Stimulated activated naive CD8-positive, alpha-beta T cell treated with anti-CD3 and anti-CD28 coated beads, Interleukin-15, Interleukin-2, amounts not matched to agents 100 ng/mL and 50 ng/mL, for 24 hours (primary cell): ENCODE results near the gene PHLDB2.

Source experiments
- H3K27ac Mint-ChIP-seq: one replicate; pipeline ENCODE4 v1.8.0; 2021; ENCODE audit warnings: mild to moderate bottlenecking, mixed read lengths
- H3K27me3 Mint-ChIP-seq: one replicate; pipeline ENCODE4 v1.8.0; 2021; ENCODE audit warnings: mixed read lengths
- H3K36me3 Mint-ChIP-seq: one replicate; pipeline ENCODE4 v1.8.0; 2021; ENCODE audit warnings: low read depth, mixed read lengths
- H3K4me1 Mint-ChIP-seq: one replicate; pipeline ENCODE4 v1.8.0; 2021; ENCODE audit warnings: low read depth, mixed read lengths
- H3K4me3 Mint-ChIP-seq: one replicate; pipeline ENCODE4 v1.8.0; 2021; ENCODE audit warnings: mild to moderate bottlenecking, mixed read lengths
- H3K9me3 Mint-ChIP-seq: one replicate; pipeline ENCODE4 v1.8.0; 2021; ENCODE audit warnings: mixed read lengths

The PHLDB2 gene

DNA sequence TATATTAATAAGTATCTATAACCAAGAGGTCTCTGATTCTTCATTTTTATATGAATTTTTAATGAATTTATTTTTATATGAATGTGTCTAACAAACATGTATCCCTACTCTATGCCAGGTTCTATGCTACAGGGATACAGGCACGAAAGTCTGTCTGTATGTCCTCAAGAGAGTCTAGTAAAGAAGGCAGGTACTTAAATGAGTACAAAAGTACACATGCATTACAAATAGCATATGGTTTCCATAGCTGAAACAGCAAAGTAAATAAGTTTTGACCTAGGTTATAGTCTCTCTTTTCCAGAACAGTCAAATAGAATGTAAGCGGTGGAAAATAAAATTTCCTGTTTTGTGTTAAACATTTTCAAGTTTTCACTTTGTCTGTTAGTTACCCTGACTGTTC lies 106.4 kb downstream of the PHLDB2 start:
- no peak overlapping the region for H3K4me3 Mint-ChIP-seq
- peaks cover 25% of the 10 kb centered on the region for H3K4me1 Mint-ChIP-seq
- no peak overlapping the region for H3K27ac Mint-ChIP-seq
- no peaks in the 10 kb centered on the region for H3K9me3 Mint-ChIP-seq
- no peaks in the 10 kb centered on the region for H3K36me3 Mint-ChIP-seq
- H3K27me3 Mint-ChIP-seq, result no peaks in the 10 kb centered on the region

DNA sequence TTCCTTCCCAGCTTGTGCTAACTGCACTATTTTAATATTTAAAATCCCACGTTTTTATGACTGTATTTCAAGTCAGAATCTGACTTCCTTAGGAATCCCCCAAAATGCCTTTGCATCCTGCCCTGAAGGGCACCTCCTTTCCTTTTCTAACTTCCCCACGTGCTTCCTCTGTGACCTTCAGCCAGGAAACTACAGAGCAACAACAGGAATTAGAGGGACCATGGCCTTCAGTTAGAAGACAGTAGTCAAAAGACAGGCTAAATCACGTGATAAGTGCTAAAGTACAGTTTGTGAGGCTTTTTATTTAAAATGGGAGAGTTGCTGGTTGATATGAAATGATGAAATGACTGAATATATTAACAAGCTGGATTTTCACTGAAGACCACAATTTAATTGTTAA lies 108.0 kb downstream of the PHLDB2 start:
- Mint-ChIP-seq H3K4me3 (no peak overlapping the region), H3K27ac (peak overlapping the region; percentile 7), H3K4me1 (peaks cover 25% of the 10 kb centered on the region), H3K36me3 (no peaks in the 10 kb centered on the region), H3K27me3 (no peaks in the 10 kb centered on the region), H3K9me3 (no peaks in the 10 kb centered on the region)

DNA sequence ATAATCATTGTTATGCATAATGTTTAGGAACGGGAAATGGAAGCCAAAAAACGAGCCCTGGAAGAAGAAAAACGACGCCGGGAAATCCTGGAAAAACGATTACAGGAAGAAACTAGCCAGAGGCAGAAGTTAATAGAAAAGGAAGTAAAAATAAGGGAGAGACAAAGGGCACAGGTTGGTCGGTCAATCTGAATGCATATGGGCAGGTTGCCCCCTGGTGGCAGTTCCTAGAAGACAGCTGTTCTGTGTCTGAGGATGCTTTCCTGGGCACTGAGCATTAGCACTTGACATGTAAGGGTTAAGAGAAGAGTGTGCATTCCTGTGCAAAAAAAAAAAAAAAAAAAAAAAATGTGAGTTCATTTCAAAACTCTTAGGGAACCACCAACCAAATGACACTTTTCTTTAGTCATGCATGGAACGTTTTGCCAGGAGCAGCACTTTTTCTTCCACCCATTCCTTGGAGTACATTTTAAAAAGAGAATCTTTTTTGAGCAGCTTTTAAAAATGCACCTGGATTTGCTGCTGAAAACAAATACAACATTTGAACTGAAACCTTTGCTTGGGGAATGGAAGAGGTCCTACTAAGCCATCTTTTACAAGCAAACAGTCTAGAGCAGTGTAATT lies 108.7 kb downstream of the PHLDB2 start:
- no peaks in the 10 kb centered on the region for H3K27me3 Mint-ChIP-seq
- no peak overlapping the region for H3K27ac Mint-ChIP-seq
- H3K4me3 Mint-ChIP-seq, result peak overlapping the region; percentile 4
- H3K36me3 Mint-ChIP-seq, result no peaks in the 10 kb centered on the region
- peaks cover 25% of the 10 kb centered on the region for H3K4me1 Mint-ChIP-seq
- H3K9me3 Mint-ChIP-seq, result no peaks in the 10 kb centered on the region

DNA sequence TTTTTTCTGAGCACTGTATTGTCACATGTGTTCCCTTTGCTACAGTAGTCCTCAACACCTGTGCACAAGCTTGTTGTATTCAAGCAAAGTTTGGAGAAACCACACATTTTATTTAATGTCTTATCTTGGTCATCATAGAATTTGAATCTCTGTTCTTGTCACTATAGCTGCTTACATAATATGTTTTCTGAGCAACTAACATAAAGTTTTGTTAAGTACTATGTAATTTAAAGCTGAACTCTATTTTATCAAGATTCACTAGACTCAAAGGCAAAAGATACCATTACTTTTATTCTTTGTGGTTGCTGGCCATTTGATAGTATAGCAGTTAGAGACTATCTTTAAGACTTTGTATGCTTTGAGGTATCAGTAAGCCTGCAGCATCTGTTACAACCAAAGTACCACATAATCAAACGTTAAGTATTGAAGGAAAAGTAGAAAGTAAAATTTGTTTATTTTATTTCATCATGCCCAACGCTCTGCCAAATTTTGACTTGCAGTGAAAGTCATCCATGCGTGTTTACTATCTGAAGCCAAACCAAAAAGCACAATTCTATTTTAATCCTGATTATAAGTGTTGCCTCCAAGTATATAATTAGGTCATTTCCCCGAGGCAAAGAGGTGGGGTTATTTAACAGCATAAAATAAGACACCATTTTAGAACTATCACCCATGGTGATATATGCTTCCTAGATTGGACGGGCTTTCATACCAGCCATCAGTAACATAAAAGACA lies 109.4 kb downstream of the PHLDB2 start:
- no peaks in the 10 kb centered on the region for H3K36me3 Mint-ChIP-seq
- peaks cover 19% of the 10 kb centered on the region for H3K4me1 Mint-ChIP-seq
- H3K27me3 Mint-ChIP-seq, result no peaks in the 10 kb centered on the region
- no peak overlapping the region for H3K4me3 Mint-ChIP-seq
- no peaks in the 10 kb centered on the region for H3K9me3 Mint-ChIP-seq
- no peak overlapping the region for H3K27ac Mint-ChIP-seq

DNA sequence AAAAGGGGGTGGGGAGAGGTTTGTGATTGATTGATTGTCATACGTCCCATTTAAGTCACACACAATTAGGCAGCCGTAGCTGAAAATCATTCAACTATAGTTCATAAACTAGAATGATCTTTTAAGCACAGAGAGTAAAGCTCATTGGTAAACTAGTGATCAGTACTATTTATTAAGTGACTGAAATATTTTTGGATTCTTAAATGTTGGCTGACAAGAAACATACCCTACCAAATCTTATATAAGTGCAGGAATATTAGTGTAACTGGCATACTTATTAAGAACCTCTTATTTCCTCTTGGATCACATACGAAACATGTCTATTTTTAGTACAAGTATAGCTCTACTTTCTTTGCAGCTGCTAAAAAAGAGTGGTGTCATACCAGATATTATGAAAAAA lies 111.3 kb downstream of the PHLDB2 start:
- Mint-ChIP-seq H3K9me3 (no peaks in the 10 kb centered on the region), H3K27me3 (no peaks in the 10 kb centered on the region), H3K4me1 (peaks cover 13% of the 10 kb centered on the region), H3K4me3 (no peak overlapping the region), H3K27ac (no peak overlapping the region), H3K36me3 (no peaks in the 10 kb centered on the region)

DNA sequence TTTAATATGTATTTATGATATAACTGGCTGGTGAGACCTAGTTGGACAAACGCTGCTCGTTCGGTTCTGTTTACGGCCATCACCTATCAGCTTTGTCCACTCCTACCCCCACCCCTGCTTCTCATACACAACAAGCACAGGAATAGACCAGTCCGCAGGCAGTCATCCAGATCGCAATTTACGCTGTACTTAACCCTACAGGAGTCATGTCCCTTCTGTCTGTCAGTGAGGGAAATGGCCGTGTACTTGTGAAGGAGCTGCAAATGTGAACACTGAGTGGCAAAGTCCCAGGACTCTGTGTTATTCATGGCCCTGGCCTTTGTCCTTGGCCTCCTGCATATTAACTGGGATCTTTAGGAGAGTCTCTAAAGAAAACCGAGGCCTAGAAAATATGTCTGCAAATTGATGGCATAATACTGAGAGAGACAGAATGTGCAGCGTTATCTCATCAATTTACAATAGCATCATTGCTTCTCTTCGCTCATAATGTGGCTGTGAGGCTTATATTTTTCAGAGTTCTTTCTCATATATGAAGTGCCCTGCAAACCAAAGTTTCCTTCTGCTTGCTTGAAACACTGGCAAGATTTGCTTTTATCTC lies 112.6 kb downstream of the PHLDB2 start:
- Mint-ChIP-seq H3K9me3 (no peaks in the 10 kb centered on the region), H3K4me3 (no peak overlapping the region), H3K27ac (no peak overlapping the region), H3K36me3 (no peaks in the 10 kb centered on the region), H3K4me1 (peaks cover 9% of the 10 kb centered on the region), H3K27me3 (no peaks in the 10 kb centered on the region)

DNA sequence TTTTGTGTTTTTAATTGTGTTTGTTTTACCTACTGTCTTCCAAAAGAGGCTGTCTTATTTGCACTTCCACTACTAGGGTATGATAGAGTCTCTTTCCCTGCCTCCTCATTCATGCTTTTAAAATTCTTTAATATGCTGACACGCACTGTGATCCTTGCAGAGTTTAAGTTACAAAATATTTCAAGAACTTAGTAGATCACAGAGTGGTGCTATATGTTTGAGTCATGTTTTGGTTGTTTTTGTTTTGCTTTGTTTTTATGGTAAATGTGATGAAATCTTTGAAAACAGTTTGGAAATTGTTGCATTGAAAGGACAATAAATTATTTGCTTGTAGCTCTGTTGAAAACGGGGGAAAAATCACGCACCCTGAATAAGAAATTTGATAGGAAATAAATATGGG lies 113.8 kb downstream of the PHLDB2 start:
- Mint-ChIP-seq H3K36me3 (no peaks in the 10 kb centered on the region), H3K4me1 (no peaks in the 10 kb centered on the region), H3K9me3 (no peaks in the 10 kb centered on the region), H3K4me3 (no peak overlapping the region), H3K27ac (peak overlapping the region; percentile 18), H3K27me3 (no peaks in the 10 kb centered on the region)

DNA sequence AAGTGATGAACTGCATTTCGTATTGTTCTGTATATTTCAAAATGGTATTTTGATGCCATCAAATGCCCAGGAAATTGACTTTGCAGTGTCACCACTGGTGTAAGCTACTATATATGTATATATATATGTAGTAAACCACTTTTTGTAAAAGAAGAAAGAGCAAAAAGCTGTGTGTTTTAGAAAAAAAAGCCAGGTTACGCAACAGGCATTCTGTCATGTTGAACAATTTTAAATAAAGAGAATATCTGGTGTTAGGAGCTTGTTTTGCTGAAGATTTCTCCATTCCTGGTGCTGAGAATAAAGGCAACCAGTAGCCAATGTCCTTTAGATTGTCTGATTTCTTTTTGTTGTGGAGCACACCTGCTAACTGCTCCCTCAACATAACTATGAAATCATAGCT lies 116.1 kb downstream of the PHLDB2 start:
- H3K4me3 Mint-ChIP-seq, result no peak overlapping the region
- no peak overlapping the region for H3K27ac Mint-ChIP-seq
- no peaks in the 10 kb centered on the region for H3K9me3 Mint-ChIP-seq
- H3K4me1 Mint-ChIP-seq, result peaks cover 13% of the 10 kb centered on the region
- no peaks in the 10 kb centered on the region for H3K27me3 Mint-ChIP-seq
- H3K36me3 Mint-ChIP-seq, result no peaks in the 10 kb centered on the region

DNA sequence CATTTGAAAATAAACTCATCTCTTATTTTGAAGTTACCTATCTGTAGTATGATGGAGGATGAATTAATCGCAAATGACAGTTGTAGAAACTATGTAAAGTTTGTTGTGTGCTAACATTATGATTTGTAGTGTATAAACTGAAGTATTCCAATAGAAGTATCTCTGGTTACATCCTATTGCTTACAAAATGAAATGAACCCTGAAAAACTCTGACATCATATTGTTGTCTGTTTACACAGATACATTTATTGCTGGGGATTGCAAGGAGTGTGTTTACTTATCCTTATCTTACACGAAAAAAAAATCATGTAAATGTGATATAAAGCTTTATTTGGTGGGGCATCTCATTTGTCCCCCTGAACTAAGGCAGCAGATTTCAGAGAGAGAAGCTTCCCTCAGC lies 117.2 kb downstream of the PHLDB2 start:
- no peaks in the 10 kb centered on the region for H3K36me3 Mint-ChIP-seq

DNA sequence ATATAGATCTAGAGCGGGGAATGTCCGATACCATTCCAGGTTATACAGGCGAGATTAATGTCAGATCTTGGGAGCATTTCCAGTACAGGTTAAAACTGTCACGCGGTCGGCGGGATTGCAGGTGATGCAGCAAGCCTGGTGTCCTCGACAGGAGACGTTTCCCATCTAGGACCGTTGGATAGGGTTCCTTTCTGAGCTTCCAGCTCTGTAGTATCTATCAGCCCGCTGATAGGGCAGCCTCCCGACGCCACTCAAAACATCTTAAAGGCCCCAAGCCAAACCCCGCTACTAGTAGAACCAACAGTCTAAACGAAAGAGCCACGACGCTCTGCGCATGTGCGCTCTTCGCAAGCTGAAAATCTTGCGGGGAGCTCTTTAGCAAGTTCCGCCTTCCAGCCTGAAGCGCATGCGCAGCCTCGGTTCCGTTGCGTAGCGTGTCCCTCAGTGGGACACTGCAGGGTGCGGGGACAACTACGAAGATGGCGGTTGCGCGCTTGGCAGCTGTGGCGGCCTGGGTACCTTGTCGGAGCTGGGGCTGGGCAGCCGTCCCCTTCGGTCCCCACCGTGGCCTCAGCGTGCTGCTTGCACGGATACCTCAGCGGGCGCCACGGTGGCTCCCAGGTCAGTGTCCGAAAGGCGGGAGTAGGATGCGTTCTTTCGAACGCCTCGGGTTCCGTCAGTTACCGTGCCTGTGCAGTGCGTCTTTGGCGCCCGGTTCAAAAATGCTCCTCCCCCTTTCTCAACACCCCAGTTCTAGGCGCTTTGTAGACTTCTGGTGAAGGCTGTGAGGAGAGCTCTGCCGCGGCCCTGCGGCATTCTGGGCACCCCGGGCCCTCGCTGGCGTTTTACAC lies 119.7 kb downstream of the PHLDB2 start, which contains the start of gene ABHD10:
ABHD10 (plus strand) TSS at position 444 of the 851 bp plus-strand sequence; CDS start at position 480, 36 bp downstream.
- H3K4me3 Mint-ChIP-seq, result peak within 1 kb of the TSS; percentile 91
- H3K36me3 Mint-ChIP-seq, result peaks cover 10% of the 10 kb centered on the region
- no peaks in the 10 kb centered on the region for H3K9me3 Mint-ChIP-seq
- no peaks in the 10 kb centered on the region for H3K27me3 Mint-ChIP-seq
- H3K4me1 Mint-ChIP-seq, result peaks cover 47% of the 10 kb centered on the region
- H3K27ac Mint-ChIP-seq, result peak within 1 kb of the TSS; percentile 88

More for the DNA sequence above, 117.2 kb downstream of the PHLDB2 start:
- peaks cover 24% of the 10 kb centered on the region for H3K4me1 Mint-ChIP-seq
- H3K4me3 Mint-ChIP-seq, result no peak overlapping the region
- no peaks in the 10 kb centered on the region for H3K27me3 Mint-ChIP-seq
- H3K9me3 Mint-ChIP-seq, result no peaks in the 10 kb centered on the region
- no peak overlapping the region for H3K27ac Mint-ChIP-seq

DNA sequence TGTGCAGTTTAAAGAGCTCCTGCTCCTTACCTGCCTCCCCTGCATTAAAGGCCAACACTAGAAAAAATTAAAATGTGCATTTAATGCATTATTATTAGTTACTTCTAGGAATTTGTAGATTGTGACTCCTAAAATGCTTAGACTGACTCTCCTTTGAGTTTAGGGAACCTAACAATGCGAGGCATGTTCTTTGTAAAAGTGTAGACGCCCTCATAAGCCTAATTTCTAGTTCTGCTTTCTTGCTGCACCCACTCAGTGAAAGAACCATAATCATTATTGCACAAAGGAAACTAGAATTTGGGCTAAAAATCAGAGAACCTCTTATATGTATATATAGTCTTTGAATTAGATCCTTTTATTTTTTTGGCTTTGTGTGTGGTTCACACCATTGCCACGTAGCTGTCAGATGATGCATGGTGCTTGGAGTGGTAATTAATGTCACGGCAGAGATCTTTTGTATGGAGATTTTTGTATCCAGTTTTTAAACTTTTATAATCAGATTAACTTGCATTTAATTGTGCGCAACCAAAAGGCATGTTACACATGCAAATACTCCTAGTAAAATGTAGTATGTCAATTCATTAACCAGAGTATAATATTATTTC lies 120.5 kb downstream of the PHLDB2 start:
- Mint-ChIP-seq H3K4me3 (peak overlapping the region; percentile 91), H3K9me3 (no peaks in the 10 kb centered on the region), H3K36me3 (peaks cover 16% of the 10 kb centered on the region), H3K4me1 (peaks cover 54% of the 10 kb centered on the region), H3K27ac (peak overlapping the region; percentile 88), H3K27me3 (no peaks in the 10 kb centered on the region)

DNA sequence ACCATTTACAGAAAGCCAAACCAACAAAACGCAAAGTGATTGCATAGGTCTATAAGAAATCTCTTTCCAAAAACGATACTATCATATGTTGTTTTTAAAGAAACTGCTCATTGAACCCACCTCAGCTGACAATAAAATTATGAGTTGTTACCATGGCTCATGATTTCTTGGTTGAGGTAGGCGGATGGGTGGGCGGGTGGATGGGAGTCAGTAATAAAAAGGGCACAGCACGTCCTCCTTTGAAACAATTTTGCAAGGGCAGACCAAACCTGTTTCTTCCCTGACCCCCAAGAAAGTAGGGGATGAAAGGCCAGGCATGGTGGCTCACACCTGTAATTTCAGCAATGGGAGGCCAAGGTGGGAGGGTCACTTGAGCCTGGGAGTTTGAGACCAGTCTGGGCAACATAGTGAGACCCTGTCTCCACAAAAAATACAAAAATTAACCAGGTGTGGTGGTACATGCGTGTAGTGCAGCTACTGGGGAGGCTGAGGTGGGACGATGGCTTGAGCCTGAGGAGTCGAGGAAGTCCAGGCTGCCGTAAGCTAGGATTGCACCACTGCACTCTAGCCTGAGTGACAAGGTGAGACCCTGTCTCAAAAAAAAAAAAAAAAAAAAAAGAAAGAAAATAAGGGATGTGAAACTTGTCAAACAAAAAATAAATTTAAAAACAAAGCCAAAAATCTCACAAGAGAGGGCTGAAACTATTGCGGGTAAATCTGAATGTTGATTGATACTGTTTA lies 121.8 kb downstream of the PHLDB2 start:
- no peaks in the 10 kb centered on the region for H3K27me3 Mint-ChIP-seq
- peak overlapping the region; percentile 91 for H3K4me3 Mint-ChIP-seq
- peaks cover 30% of the 10 kb centered on the region for H3K36me3 Mint-ChIP-seq
- H3K9me3 Mint-ChIP-seq, result no peaks in the 10 kb centered on the region
- peak overlapping the region; percentile 12 for H3K27ac Mint-ChIP-seq
- peaks cover 67% of the 10 kb centered on the region for H3K4me1 Mint-ChIP-seq

DNA sequence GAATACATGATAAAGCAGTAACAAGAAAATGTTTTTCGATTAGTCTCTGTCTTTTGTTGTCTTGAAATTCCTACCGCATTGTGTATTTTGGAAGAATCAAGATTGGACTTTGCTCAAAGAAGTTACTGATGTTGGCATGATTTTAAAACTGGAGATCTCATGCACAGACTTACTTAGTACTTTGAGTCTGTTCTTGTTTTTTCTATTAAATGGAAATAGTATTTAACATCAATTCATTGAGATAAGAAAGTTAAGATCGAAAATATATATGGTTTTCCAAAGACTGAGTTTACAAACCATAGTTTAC lies 122.3 kb downstream of the PHLDB2 start:
- no peaks in the 10 kb centered on the region for H3K27me3 Mint-ChIP-seq
- peak overlapping the region; percentile 91 for H3K4me3 Mint-ChIP-seq

More for the DNA sequence above, 122.3 kb downstream of the PHLDB2 start:
- Mint-ChIP-seq H3K27ac (no peak overlapping the region), H3K4me1 (peaks cover 73% of the 10 kb centered on the region), H3K9me3 (no peaks in the 10 kb centered on the region), H3K36me3 (peaks cover 34% of the 10 kb centered on the region)
